Testis (tissue), 3 donors: ENCODE measurements around the gene RXFP3. TPM values are rescaled to one million over a fixed set of nuclear protein-coding genes. Genes with fewer than 3 reads are reported as not detected.

Source experiments
- DNase-seq: peaks from one replicate; pipeline ENCODE4 v3.0.0-alpha.2; 2019
- H3K27ac ChIP-seq, 2 donors: fragments of 200-600 bp; sonication (generic); one replicate each; pipeline ENCODE4 v1.5.1; 2019
- H3K27me3 ChIP-seq: fragments of 200-600 bp; sonication (generic); one replicate; pipeline ENCODE4 v1.5.1; 2019
- H3K36me3 ChIP-seq: fragments of 200-600 bp; sonication (generic); one replicate; pipeline ENCODE4 v1.5.1; 2017; ENCODE audit warnings: low read depth; ENCODE audit errors: missing control alignments
- H3K4me1 ChIP-seq: fragments of 200-600 bp; sonication (generic); one replicate; pipeline ENCODE4 v1.5.1; 2019
- H3K4me3 ChIP-seq, 2 donors: fragments of 200-600 bp; sonication (generic); one replicate each; pipeline ENCODE4 v1.5.1; 2017 to 2019
- H3K9me3 ChIP-seq: fragments of 200-600 bp; sonication (generic); one replicate; pipeline ENCODE4 v1.5.1; 2017
- CTCF ChIP-seq, 3 experiments: fragments of 450-650 bp in 2 of 3; fragments of 200-600 bp in 1 of 3; sonication (generic) in 1 of 3; IDR thresholded peaks; one replicate each; pipeline ENCODE4 v1.5.1; 2016 to 2019; ENCODE audit warnings: antibody characterized with exemption in 3 of 3, mild to moderate bottlenecking in 2 of 3, moderate library complexity in 1 of 3
- POLR2A ChIP-seq: fragments of 450-650 bp; IDR thresholded peaks from one replicate; pipeline ENCODE4 v1.6.1; 2017; ENCODE audit warnings: antibody characterized with exemption, mild to moderate bottlenecking, moderate library complexity
- WGBS, 2 donors: methylation state at CpG; one replicate each; pipeline ENCODE4 v1.1.5; 2018; 5-methylcytosine and 5-hydroxymethylcytosine counted together
- intact Hi-C: fragments of 100-400 bp; cut with DNase I; formaldehyde crosslinking; loops from one replicate; pipeline ENCODE4 v1.15.1; 2023; ENCODE audit warnings: low total_unique reads
- polyA plus RNA-seq: library from polyadenylated mRNA; stranded (reverse); fragments of 350-450 nt; fragmentation: Illumina TruSeq; extraction: RNeasy Lipid Tissue Mini Kit (QIAGEN cat#74804); gene quantifications from one replicate; pipeline ENCODE4 v1.2.3, GENCODE V29; 2014; ENCODE audit warnings: low read depth, low replicate concordance; ENCODE audit not compliant: insufficient read depth
- total RNA-seq, 2 donors: library from RNA; depleted of rRNA; stranded (reverse); fragments of >200 nt; gene quantifications; one replicate each; pipeline ENCODE4 v1.2.3, GENCODE V29; 2016

RXFP3 gene
- total and polyA plus RNA-seq, 3 donors from 2014 or later = not detected

GRCh38 chr5:33976307-33976706 is 40.1 kb downstream of the RXFP3 start:
- Histone ChIP-seq H3K36me3 (no peaks in the 10 kb centered on the region), H3K27me3 (no peaks in the 10 kb centered on the region), H3K4me1 (no peaks in the 10 kb centered on the region), H3K4me3 (no peak overlapping the region), H3K9me3 (no peaks in the 10 kb centered on the region), H3K27ac (peak overlapping the region in 1 of 2 donors; percentile 3)
- WGBS, 2 donors = 71 to 75% methylated on average over 1 of the region's 1 CpG
- DNase-seq = no peak
- intact Hi-C loops = no loop called here
- no peak for TF ChIP-seq POLR2A
- TF ChIP-seq CTCF (IDR thresholded peaks at IDR 0.05) = no peak

- intact Hi-C loops = no loop called here
- H3K36me3 ChIP-seq = no peaks in the 10 kb centered on the region
- TF ChIP-seq POLR2A = no peak
- no peak for TF ChIP-seq CTCF (IDR thresholded peaks at IDR 0.05)
- H3K9me3 ChIP-seq = no peaks in the 10 kb centered on the region
- no peak overlapping the region for H3K4me3 ChIP-seq
- WGBS, 2 donors = 91 to 97% methylated on average over 1 of the region's 1 CpG
- H3K27me3 ChIP-seq = no peaks in the 10 kb centered on the region
- H3K4me1 ChIP-seq = no peaks in the 10 kb centered on the region
- DNase-seq = no peak
- H3K27ac ChIP-seq = no peak overlapping the region
These were observed 42.1 kb downstream of the RXFP3 start for GRCh38 chr5:33978306-33978705.

- intact Hi-C loops = no loop called here
- Histone ChIP-seq H3K4me1 (no peaks in the 10 kb centered on the region), H3K4me3 (no peak overlapping the region), H3K36me3 (no peaks in the 10 kb centered on the region), H3K27ac (no peak overlapping the region), H3K9me3 (no peaks in the 10 kb centered on the region), H3K27me3 (no peaks in the 10 kb centered on the region)
- TF ChIP-seq CTCF (IDR thresholded peaks at IDR 0.05) (no peak), POLR2A (no peak)
- WGBS, 2 donors = 88 to 92% methylated on average over 3 of the region's 3 CpGs
- DNase-seq = no peak
These were observed 43.8 kb downstream of the RXFP3 start for GRCh38 chr5:33980030-33980429.

- intact Hi-C loops = no loop called here
These were observed 45.4 kb downstream of the RXFP3 start for GRCh38 chr5:33981408-33982162.

More at GRCh38 chr5:33981408-33982162, 45.4 kb downstream of the RXFP3 start:
- Histone ChIP-seq H3K27me3 (no peaks in the 10 kb centered on the region), H3K36me3 (no peaks in the 10 kb centered on the region), H3K27ac (no peak overlapping the region), H3K4me3 (no peak overlapping the region), H3K9me3 (no peaks in the 10 kb centered on the region), H3K4me1 (no peaks in the 10 kb centered on the region)
- no peak for DNase-seq
- WGBS, 2 donors = 78 to 83% methylated on average over 8 of the region's 8 CpGs
- TF ChIP-seq POLR2A = no peak
- TF ChIP-seq CTCF (IDR thresholded peaks at IDR 0.05) = no peak
